Spleen (tissue), 7 donors: ENCODE results near the gene ENPP1.

Source experiments
- CTCF ChIP-seq, 11 experiments: fragments of 200-600 bp in 7 of 11; fragments of 450-650 bp in 4 of 11; sonication (generic) in 4 of 11; IDR thresholded peaks in 8 of 11; conservative IDR thresholded peaks in 3 of 11; 1 replicate in 7 of 11; 2 replicates in 4 of 11; pipeline versions ENCODE4 v1.4.0 to v1.8.0; 2016 to 2021; ENCODE audit warnings: antibody characterized with exemption in 11 of 11, inconsistent platforms in 4 of 11, mild to moderate bottlenecking in 1 of 11
- POLR2A ChIP-seq, 3 donors: fragments of 450-650 bp; IDR thresholded peaks; one replicate each; pipeline ENCODE4 v1.5.1; 2017; ENCODE audit warnings: antibody characterized with exemption in 3 of 3, mild to moderate bottlenecking in 1 of 3
- POLR2AphosphoS5 ChIP-seq, 3 donors: sonication (generic); formaldehyde crosslinking; IDR thresholded peaks; one replicate each; pipeline ENCODE4 v1.5.1; 2017; ENCODE audit warnings: antibody characterized with exemption in 3 of 3
- donor health status: DM: no; HTN: no; CAD: no; lungs with moderate emphysema.
- donor health status: DM: no; HTN: no; CAD: no.
- donor health status: DM: no; HTN: no; CAD: no.

GRCh38 chr6:131802347-131802746, 5.5 kb upstream of the ENPP1 start:
- TF ChIP-seq CTCF (IDR thresholded peaks at IDR 0.05 in 8 of 11, conservative IDR thresholded peaks at IDR 0.05 in 3 of 11) = no peak
- TF ChIP-seq POLR2AphosphoS5 (IDR thresholded peaks at IDR 0.05) = no peak
- no peak for TF ChIP-seq POLR2A (IDR thresholded peaks at IDR 0.05)
